GM19324 (cell line): ENCODE data around the gene SLC44A4.
"Not testable (repeated sequence)": the region's sequence is repeated elsewhere in the genome, so short reads cannot be mapped to it uniquely, and the experiment has no call there.

Source experiments
- ATAC-seq: cut with Tn5 transposase; IDR thresholded peaks from one replicate; pipeline ENCODE4 v1.9.1; 2021; ENCODE audit warnings: mild to moderate bottlenecking, moderate library complexity; ENCODE audit not compliant: unreplicated experiment, low FRiP score

SLC44A4 gene

DNA sequence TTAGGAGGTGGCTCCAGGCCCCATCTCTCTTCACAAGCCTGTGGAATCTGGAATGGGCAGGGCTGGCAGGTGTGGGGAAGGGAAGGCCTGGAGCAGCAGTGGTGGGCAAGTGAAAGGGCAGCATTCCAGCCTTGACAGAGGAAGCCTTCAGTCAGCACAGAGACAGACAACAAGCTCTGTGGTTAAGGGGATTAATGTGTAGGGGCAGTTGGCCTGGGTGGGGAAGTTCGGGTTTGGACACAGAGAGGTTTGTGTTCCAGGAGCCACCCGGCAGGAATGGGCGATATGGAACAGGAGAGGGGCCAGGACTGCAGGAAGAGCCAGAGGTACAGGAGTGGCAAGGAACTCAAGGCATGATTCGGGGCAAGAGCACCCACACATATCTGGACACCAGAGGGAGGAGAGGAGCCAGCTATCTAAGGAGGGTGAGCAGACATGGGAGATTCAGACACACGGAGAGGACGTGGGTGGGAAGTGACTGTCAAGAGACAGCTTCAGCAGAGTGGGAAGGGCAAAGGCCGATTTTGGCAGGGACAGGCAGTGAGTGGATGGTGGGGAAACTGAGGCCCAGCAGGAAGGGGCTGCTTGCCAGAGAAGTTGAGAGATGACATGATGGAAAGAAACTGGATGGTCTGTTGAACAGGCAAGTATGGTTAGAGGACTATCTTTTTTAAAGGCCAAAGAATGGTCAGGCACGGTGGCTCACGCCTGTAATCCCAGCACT is 2.5 kb upstream of the SLC44A4 start:
- no peak for ATAC-seq

DNA sequence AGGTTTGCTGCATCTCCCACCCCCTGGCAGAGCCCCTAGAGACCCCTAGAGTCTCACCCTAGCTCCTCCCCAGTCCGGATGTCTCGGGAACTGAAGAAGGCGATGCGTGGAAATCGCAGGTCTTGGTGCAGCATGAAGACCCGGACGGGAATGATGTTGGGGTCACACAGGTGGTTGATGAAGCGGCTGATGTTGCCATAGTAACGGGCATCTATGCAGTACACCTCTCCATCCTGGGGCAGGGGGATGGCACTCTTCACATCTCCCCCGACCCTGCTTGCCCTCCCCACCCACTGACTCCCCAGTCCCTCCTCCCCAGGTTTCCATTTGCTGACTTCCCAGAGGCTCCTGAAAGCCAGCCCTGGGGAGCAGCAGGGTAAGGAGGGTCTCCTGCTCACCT is 1.8 kb upstream of the SLC44A4 start:
- ATAC-seq, result no peak

DNA sequence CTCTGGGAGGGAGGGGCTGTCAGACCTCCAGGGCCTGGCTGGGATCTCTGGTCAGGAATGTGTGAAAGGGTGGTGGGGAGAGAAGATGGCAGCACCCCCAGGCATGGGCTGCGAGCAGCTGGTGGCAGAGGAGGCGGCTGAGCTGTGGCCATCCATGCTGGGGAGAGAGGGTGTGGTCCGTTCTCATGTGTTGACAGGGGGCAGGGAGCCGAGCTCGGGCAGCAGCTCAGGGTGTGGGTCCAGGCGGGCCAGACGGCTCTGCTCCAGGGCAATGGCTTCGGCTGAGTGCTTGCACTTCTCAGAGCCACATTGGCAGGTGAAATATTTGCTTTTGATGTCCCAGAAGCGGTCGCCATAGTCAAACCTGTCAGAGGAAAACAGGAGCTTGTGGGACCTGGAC is 1.1 kb upstream of the SLC44A4 start:
- no peak for ATAC-seq

DNA sequence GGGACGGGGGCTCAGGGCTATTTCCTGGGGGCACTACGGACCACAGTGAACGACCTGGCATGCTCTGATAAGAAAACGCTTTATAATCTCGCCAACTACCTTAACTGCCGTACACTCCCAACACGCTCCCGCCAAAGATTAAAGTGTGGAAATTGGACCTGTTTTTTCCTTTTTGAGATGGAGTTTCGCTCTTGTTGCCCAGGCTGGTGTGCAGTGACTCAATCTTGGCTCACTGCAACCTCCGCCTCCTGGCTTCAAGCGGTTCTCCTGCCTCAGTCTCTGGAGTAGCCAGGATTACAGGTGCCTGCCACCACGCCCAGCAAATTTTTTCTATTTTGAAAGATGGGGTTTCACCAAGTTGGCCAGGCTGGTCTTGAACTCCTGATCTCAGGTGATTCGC is 346 bp upstream of the SLC44A4 start:
- no peak for ATAC-seq

DNA sequence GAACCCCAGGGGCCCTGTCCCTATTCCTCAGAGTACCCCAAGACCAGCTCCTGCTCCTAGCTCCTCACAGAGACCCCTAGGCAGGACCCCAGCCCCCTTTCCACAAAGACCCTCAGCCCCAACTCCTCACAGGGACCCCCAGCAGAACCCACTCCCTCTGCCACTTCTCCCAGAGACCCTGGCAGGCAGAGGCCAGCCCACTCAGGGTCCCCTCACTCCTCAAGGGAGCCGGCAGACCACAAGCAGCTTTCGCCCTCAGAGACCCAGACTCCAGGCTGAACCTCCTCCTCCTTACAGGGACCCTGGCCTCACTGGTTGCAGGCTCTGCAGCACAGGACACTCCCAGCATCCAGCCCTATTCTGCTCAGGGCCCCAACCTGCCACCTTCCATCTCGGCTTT is 575 bp downstream of the SLC44A4 start:
- ATAC-seq, result no peak

DNA sequence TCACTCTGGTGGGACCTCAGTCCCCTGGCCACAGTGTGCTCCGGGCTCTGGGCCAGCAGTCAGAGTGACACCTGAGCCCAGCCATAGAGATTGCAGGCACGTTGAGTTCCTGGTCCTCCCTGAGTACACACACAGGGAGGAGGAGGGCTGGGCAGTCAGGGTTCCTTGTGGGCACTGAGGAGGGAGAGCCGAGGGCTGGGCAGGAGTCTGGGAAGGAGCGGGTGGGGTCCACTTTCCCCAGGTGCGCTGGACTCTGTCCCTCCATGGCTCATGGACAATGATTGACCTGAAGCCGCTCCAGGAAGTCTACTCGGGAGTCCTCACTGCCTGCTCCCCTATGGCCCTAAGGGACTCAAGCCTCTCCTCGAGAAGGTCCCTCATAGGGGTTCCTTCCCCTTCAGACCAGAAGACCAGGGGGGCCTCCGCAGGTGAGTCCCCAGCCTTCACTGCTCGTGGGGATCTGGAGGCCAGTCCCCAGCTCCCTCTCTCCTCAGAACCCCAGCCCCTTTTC is 1.1 kb downstream of the SLC44A4 start:
- ATAC-seq, result no peak

DNA sequence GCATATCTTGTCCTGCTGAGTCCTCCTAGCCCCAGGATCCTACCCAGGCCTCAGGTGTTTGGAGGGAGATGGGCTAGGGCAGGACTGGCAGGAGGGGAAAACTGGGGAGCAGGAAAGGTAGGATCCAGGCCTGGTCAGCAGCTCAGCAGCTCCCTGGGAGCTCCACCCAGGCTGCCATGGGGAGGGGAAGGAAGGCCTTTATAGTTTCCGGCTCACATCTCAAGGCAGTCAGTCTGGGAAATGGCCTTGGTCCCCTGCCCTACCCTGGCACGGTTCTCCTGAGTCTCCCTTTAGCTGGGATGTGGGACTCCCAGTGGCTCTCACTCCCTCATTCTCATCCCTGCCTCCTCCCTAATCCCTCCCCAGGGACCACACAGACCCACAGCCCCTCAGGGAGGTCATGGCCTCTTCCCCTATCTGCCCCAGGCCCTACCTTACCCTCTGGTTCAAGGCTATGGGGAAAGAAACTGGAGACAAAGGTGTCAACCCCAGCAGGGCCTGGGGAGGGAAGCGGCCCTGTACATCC is 1.6 kb downstream of the SLC44A4 start:
- ATAC-seq, result no peak

DNA sequence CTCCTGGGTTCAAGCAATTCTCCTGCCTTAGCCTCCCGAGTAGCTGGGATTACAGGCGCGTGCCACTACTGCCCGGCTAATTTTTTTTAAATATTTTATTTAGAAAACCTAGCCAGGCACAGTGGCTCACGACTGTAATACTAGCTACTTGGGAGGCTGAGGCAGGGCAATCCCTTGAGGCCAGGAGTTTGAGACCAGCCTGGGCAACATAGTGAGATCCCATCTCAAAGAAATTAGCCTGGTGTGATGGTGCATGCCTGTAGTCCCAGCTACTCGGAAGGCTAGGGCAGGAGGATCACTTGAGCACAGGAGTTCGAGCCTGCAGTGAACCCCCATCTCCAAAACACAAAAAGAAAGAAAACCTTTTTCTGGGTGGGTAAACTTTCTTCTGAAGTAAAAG is 2.4 kb downstream of the SLC44A4 start:
- ATAC-seq, result no peak

DNA sequence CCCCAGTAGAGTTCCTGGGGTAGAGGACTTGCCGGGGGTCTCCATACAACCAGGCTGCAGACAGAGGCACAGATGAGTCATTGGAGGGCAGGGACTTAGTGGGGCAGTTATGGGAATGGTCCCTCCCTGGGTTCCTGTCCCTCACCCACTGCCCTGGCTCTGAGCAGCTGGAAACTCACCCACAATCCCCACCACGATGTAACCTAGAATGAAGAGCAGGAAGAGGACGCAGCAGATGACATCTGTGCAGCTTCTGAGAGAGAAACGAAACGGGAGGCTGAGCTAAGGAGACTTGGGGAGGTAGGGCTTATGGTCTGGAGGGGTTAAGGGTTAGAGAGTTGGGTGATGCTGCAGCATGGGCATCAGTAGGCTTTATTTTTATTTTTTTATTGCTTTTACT is 2.9 kb downstream of the SLC44A4 start:
- ATAC-seq, result no peak

DNA sequence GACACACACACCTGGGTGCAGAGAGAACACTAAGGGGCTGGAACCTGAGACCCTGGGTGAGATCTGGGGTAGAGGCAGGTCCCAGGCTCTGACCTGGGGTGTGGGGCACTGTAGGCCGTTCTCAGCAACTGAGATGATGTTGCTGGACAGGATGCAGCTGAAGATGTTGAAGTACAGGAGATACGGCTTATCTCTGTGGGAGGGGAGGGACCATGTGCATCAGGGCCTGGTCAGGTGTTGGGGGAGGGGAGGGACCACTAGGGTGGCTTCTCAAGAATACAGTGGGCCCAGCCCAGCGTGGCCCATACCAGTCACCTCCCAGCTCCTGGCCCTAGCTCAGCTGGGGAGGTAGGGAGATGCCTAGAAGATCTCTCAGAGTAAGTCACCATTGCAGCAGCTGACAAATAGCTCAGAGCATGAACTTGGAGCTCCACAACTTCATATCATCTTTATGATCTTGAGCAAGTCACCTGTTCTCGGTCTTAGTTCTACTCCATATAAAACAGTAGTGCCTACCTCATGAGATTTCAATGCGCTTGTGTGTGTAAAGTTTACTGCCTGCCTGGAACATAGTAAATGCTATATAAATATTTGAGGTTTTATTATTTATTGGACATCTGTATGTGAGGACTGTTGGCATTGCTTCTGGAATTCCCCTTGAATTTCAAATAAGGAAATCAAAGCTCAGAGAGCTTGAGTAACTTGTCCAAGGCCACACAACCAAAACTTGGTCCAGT is 3.8 kb downstream of the SLC44A4 start:
- ATAC-seq, result no peak

DNA sequence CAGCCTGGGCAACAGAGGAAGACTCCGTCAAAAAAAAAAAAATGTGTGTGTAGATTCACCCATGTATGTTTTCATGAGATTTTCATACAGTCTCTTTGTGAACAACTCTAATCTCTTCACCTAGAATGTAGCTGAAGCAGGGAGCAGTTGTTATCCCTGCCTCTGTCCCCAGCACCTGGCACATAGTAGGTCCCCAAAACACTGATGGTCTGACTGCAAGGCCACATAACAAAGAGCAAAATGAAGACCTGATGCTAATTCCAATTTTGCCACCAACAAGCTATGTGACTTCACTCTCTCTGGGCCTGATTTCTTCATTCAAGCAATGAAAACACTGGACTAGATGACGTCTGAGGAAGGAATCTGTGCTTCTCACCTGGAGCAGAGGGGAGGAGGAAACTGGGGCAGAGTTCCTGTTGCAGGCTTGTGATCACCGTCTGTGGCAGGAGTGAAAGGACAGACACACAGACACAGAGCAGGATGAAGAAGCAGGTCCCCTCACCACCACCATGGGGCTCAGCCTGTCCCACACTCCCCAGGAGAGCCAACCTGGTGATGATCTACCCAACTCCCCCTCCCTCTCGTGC is 4.6 kb downstream of the SLC44A4 start:
- ATAC-seq, result no peak

DNA sequence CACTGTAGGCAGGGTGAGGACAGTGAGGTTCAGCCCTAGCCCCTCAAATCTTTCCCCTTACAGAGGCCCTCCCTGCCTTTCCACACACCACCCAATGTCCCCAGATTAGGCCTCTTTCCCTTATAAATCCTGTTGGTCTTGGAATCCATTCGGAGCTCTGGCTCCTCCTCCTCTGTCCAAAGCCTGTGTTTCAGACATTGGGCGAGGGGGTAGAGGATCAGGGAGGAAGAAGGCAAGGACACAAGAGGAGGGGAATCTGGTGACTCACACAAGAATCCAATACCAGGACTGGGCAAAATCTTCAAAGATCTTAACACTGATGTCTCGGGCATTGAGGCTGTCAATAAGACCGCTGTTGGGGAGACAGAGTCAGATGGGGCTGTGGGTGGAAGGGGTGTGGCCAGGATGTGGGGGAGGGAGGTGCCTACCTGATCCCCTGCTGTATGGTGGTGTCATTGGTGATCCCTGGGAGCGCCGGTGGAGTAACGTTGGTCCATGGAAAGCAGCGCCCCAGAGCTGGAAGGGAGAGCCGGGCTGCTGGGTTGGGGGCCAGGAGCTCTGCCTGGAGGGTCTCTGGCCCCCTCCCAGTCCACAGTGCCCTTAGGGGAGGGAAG is 7.6 kb downstream of the SLC44A4 start:
- ATAC-seq, result no peak

DNA sequence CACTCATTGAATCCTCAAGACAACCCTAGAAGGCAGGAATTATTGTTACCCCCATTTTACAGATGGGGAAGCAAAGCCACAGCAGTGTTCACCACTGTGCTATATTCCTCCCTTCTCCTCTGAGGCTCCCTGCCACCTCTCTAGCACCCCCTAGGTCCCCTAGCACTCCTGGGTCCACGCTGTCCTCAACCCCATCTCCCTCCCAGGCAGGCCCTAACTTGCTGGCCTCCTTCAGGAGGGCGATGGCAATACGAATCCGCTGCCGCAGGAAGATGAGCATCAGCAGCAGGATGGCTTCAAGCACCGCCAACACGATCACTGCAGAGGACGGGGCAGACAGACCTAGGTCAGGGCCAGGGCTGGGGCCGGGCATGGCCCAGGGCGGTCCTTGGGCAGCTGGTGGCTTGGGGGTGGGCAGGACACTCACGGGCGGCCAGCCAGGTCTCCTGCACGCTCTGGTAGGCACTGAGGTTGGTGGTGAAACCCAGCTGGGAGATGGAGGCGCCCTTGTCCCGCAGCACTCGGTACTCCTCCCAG is 8.3 kb downstream of the SLC44A4 start:
- ATAC-seq, result no peak

DNA sequence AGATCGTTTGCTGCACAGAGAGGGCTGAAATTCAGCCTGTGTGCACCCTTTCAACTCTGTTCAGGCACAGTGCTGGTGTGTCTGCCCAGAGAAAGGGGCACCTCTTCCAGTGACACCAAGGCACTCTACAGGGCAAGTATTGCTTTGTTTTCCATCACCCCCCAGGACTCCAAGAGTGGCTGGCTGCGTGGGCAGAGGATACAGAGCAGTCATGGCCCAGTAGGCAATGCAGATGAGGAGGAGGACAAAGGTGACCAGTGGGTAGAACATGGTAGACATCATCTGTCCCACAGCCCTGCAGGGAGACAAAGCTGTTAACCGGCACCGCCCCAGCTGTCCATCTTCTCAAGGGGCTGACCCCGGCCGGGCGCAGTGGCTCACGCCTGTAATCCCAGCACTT is 9.5 kb downstream of the SLC44A4 start:
- no peak for ATAC-seq

DNA sequence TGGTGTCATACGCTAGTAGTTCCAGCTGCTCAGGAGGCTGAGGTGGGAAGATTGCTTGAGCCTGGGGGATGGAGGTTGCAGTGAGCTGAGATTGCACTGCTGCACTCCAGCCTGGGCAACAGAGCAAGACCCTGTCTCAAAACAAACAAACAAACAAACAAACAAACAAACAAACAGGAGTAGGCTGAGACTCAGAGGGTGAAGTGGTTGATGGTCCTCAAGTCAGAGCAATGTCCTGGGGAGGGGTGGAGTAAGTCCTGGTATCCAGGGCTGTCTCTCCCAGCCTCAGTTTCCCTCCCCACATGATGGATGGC is 10.2 kb downstream of the SLC44A4 start:
- ATAC-seq, result not testable (repeated sequence)

DNA sequence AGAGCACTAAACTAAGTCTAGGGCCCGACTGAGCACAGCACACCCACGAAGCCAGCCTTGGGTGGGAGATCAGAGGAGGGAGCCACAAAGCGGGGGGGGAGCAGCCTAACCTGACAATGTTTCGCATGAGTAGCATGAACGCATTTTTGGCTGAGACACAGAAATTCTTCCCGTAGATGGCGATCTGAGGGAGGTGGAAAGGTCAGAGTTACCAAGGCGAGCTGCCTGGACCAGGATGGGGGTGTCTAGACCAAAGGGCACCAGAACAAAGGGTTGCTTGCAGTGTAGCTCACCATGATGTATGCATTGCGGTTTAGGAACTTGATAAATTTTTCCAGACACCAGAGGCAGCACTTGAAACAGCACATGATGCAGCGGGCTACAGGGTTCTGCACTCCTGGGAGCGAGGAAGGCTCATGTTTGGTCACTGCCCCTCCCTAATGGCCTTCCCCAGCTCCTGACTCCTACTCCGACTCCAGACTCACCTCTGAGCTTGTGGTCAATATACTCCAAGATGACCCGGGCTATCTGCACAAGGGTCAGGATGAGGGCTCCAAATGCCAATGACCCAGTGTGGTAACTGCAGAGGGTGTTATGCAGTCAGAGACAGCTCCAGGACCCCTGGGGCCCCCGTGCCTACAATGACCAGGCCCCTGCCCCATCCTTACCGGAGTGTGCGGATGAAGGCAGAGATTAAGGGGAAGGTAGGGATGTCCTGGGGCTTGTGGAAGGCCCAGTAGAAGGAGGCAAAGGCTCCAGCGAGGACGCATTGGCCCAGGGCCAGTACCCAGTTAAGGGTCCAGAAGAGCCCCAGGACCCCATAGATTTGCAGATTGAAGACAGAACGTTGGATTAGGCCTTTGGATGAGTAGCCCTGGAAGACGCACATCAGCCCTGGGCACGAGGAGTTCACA is 13.3 kb downstream of the SLC44A4 start:
- no peak for ATAC-seq

DNA sequence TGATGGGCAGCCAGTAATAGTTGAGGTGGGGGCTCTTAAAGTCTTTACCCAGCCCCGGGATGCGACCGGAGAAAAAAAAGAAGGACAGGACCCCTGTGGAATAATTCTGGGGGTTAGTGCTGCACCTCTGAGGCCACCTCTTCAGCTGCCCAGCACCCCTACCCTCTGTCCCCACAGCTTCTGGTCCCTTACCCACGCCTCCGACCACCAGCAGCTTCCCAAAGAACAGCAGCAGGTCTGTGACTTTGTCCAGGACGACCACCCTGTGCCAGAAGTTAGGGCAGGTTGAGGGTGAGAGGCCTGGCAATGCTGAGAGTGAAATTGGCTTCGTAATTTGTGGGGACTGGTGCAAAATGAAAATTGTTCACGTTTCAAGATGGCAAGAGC is 14.0 kb downstream of the SLC44A4 start:
- no peak for ATAC-seq

DNA sequence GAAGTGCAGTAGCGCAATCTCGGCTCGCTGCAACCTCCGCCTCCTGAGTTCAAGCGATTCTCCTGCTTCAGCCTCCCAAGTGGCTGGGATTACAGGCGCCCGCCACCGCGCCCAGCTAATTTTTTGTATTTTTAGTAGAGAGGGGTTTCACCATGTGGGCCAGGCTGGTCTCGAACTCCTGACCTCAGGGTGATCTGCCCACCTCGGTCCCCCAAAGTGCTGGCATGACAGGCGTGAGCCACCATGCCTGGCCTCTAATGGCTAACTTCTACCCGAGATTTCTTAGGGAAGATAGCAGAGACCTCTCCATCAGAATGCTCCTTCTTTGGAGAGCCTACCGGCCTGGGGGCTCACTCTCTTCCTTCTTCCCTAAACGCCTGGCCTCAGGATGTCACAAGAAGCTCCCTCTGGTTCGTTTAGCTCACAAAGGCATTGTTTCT is 14.7 kb downstream of the SLC44A4 start:
- not testable (repeated sequence) for ATAC-seq

DNA sequence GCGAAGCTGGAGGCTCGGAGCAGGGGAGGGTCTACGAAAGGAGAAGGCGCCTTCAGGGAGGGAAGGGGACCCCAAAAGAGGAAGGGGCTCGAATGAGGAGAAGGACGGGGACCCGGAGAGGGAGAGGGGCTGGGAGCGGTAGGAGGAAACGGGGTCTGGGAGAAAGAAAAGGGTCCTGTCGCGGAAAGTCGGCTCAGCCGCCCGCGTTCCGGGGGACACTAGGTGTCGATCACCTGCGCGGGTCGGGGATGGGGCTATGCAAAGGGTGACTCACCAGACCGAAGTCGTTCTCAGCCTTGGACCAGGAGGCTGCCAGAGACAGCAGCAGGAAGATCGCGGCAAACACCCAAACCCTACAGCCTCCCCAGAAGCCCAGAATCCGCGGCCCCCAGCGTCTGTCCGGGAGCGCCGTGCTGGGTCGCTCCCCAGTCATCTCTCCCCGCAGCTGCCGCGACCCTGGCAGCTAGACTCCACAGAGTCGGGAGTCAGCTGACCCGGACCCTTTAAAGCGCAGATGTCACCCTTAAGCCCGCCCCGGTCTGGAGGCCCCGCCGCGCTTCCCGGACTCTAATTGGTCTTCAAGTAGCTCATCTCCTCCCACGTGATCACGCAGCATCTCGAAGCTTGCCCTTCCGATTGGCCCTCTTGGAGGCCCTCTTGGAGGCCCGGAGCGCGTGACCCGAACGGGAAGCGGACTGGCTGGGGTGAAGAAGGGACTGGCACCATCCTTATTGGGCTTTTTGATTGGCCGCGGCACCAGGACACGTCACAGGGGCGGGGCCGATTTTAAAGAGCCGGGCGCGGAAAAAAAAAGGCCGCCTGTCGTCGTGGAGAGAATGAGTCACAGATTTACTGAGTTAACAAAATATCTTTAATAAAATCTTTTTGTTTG is 16.2 kb downstream of the SLC44A4 start, which contains the start of gene NEU1:
NEU1 (minus strand) TSS at position 478 of the 892 bp plus-strand sequence; CDS start at position 433, 45 bp downstream.
- ATAC-seq, result peak; percentile 92
